ENCODE measurements around the gene CHMP5. TPM values are rescaled to one million over a fixed set of nuclear protein-coding genes. Genes with fewer than 3 reads are reported as not detected.

CHMP5 gene
- total RNA-seq, 1 donor from 2014 or later, result 108 TPM

DNA sequence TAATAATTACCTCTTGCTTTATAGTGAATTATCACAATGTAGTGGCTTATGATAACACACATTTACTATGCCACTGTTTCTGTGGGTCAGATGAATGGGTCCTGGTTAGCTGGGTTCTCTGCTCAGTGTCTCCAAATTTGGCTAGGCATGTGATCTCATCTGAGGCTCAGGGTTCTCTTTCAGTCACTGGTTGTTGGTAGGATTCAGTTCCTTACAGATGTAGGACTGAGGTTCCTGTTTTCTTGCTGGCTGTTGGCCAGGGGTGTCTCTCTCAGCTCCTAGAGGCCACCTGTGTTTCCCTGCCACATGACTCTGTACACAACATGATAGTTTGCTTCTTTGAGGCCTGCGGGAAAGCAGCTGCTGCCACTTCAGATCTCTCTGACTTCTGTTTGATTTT, 32.6 kb downstream of the CHMP5 start:
- no peaks in the 10 kb centered on the region for H3K4me1 ChIP-seq (ENCODE audit: insufficient read depth, low read length)
- no peak overlapping the region for H3K4me3 ChIP-seq (ENCODE audit: insufficient read depth, low read depth, low read length)
- peaks cover 84% of the 10 kb centered on the region for H3K79me2 ChIP-seq (ENCODE audit: insufficient read depth, low read length)
- H3K27me3 ChIP-seq (ENCODE audit: insufficient read depth, low read length), result no peaks in the 10 kb centered on the region
- no peak overlapping the region for H3K4me3 Mint-ChIP-seq (ENCODE audit: unreplicated experiment)
- no peak overlapping the region for H3K9ac ChIP-seq (ENCODE audit: low read length)
- no peaks in the 10 kb centered on the region for H3K9me3 ChIP-seq (ENCODE audit: insufficient read depth, low read depth, low read length)
- no peak overlapping the region for H3K27ac Mint-ChIP-seq (ENCODE audit: unreplicated experiment)
- no peaks in the 10 kb centered on the region for H3K27me3 Mint-ChIP-seq (ENCODE audit: low read depth, unreplicated experiment)
- TF ChIP-seq EZH2 (IDR thresholded peaks at IDR 0.05; ENCODE audit: insufficient read depth, low read length), result no peak
- TF ChIP-seq, protein P1, sequence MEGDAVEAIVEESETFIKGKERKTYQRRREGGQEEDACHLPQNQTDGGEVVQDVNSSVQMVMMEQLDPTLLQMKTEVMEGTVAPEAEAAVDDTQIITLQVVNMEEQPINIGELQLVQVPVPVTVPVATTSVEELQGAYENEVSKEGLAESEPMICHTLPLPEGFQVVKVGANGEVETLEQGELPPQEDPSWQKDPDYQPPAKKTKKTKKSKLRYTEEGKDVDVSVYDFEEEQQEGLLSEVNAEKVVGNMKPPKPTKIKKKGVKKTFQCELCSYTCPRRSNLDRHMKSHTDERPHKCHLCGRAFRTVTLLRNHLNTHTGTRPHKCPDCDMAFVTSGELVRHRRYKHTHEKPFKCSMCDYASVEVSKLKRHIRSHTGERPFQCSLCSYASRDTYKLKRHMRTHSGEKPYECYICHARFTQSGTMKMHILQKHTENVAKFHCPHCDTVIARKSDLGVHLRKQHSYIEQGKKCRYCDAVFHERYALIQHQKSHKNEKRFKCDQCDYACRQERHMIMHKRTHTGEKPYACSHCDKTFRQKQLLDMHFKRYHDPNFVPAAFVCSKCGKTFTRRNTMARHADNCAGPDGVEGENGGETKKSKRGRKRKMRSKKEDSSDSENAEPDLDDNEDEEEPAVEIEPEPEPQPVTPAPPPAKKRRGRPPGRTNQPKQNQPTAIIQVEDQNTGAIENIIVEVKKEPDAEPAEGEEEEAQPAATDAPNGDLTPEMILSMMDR (IDR thresholded peaks at IDR 0.05; ENCODE audit: insufficient read depth, low read depth, low read length), result no peak
- H4K20me1 ChIP-seq (ENCODE audit: insufficient read depth, low read length), result peaks cover 42% of the 10 kb centered on the region
- H3K9me3 Mint-ChIP-seq (ENCODE audit: unreplicated experiment), result no peaks in the 10 kb centered on the region
- peaks cover 24% of the 10 kb centered on the region for H3K4me1 Mint-ChIP-seq (ENCODE audit: low read depth, unreplicated experiment)
- peaks cover 20% of the 10 kb centered on the region for H3K36me3 Mint-ChIP-seq (ENCODE audit: low read depth, unreplicated experiment)
- H2AFZ ChIP-seq (ENCODE audit: low read depth, low read length), result no peak overlapping the region
- peaks cover 54% of the 10 kb centered on the region for H3K36me3 ChIP-seq (ENCODE audit: insufficient read depth, low read length)
- H3K27ac ChIP-seq (ENCODE audit: low read depth, low read length), result no peak overlapping the region
- DNase-seq (ENCODE audit: low read depth), result no peak
- H3K4me2 ChIP-seq (ENCODE audit: low read length), result peak overlapping the region; percentile 15
- no peak for FAIRE-seq

- Mint-ChIP-seq H3K27me3 (ENCODE audit: low read depth, unreplicated experiment) (no peaks in the 10 kb centered on the region), H3K4me1 (ENCODE audit: low read depth, unreplicated experiment) (peaks cover 19% of the 10 kb centered on the region), H3K36me3 (ENCODE audit: low read depth, unreplicated experiment) (peaks cover 10% of the 10 kb centered on the region), H3K27ac (ENCODE audit: unreplicated experiment) (no peak overlapping the region), H3K4me3 (ENCODE audit: unreplicated experiment) (no peak overlapping the region), H3K9me3 (ENCODE audit: unreplicated experiment) (no peaks in the 10 kb centered on the region)
- Histone ChIP-seq H3K4me1 (ENCODE audit: insufficient read depth, low read length) (no peaks in the 10 kb centered on the region), H2AFZ (ENCODE audit: low read depth, low read length) (no peak overlapping the region), H3K27ac (ENCODE audit: low read depth, low read length) (no peak overlapping the region), H3K4me3 (ENCODE audit: insufficient read depth, low read depth, low read length) (no peak overlapping the region), H3K4me2 (ENCODE audit: low read length) (no peak overlapping the region), H4K20me1 (ENCODE audit: insufficient read depth, low read length) (peaks cover 39% of the 10 kb centered on the region), H3K79me2 (ENCODE audit: insufficient read depth, low read length) (peaks cover 53% of the 10 kb centered on the region), H3K9me3 (ENCODE audit: insufficient read depth, low read depth, low read length) (no peaks in the 10 kb centered on the region), H3K27me3 (ENCODE audit: insufficient read depth, low read length) (no peaks in the 10 kb centered on the region), H3K9ac (ENCODE audit: low read length) (no peak overlapping the region), H3K36me3 (ENCODE audit: insufficient read depth, low read length) (peaks cover 60% of the 10 kb centered on the region)
- DNase-seq (ENCODE audit: low read depth), result no peak
- TF ChIP-seq, protein P1 (IDR thresholded peaks at IDR 0.05; ENCODE audit: insufficient read depth, low read depth, low read length), result no peak
- no peak for TF ChIP-seq EZH2 (IDR thresholded peaks at IDR 0.05; ENCODE audit: insufficient read depth, low read length)
- FAIRE-seq, result no peak
These were observed 35.7 kb downstream of the CHMP5 start for GRCh38 chr9:33300546-33300945.

DNA sequence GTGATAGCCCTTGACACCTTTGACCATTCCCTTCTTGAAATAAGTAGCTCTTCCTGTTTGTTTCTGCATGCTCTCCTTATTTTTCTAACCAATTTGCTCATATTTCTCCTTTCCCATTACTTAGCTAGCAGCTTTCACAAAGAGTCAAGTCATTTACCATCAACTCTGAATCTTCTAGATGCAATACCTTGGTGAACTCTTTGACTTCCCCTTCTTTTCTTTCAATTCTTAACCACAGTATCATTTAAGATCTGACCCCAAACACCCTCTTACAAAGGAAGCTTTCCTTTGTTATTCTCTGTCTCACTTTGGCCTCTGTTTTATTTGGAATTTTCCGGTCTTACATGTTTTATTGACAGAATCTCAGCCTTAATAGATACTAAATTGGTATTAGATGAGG, 39.5 kb downstream of the CHMP5 start:
- H3K27me3 ChIP-seq (ENCODE audit: insufficient read depth, low read length), result no peaks in the 10 kb centered on the region
- FAIRE-seq (no peak), DNase-seq (ENCODE audit: low read depth) (no peak)
- H3K9ac ChIP-seq (ENCODE audit: low read length), result no peak overlapping the region
- no peak overlapping the region for H3K27ac ChIP-seq (ENCODE audit: low read depth, low read length)
- Mint-ChIP-seq H3K27ac (ENCODE audit: unreplicated experiment) (no peak overlapping the region), H3K4me3 (ENCODE audit: unreplicated experiment) (no peak overlapping the region), H3K4me1 (ENCODE audit: low read depth, unreplicated experiment) (peaks cover 8% of the 10 kb centered on the region), H3K27me3 (ENCODE audit: low read depth, unreplicated experiment) (no peaks in the 10 kb centered on the region), H3K36me3 (ENCODE audit: low read depth, unreplicated experiment) (peaks cover 18% of the 10 kb centered on the region), H3K9me3 (ENCODE audit: unreplicated experiment) (no peaks in the 10 kb centered on the region)
- no peak for TF ChIP-seq EZH2 (IDR thresholded peaks at IDR 0.05; ENCODE audit: insufficient read depth, low read length)
- TF ChIP-seq, protein P1 (IDR thresholded peaks at IDR 0.05; ENCODE audit: insufficient read depth, low read depth, low read length), result no peak
- H3K4me1 ChIP-seq (ENCODE audit: insufficient read depth, low read length), result no peaks in the 10 kb centered on the region
- H3K4me2 ChIP-seq (ENCODE audit: low read length), result no peak overlapping the region
- H3K36me3 ChIP-seq (ENCODE audit: insufficient read depth, low read length), result peaks cover 56% of the 10 kb centered on the region
- peaks cover 18% of the 10 kb centered on the region for H3K79me2 ChIP-seq (ENCODE audit: insufficient read depth, low read length)
- H4K20me1 ChIP-seq (ENCODE audit: insufficient read depth, low read length), result peaks cover 15% of the 10 kb centered on the region
- H3K9me3 ChIP-seq (ENCODE audit: insufficient read depth, low read depth, low read length), result no peaks in the 10 kb centered on the region
- H3K4me3 ChIP-seq (ENCODE audit: insufficient read depth, low read depth, low read length), result no peak overlapping the region
- H2AFZ ChIP-seq (ENCODE audit: low read depth, low read length), result no peak overlapping the region

All from astrocyte (in vitro differentiated cells and primary cell).